ENCODE results near the gene R3HDM1.

Gene R3HDM1

DNA sequence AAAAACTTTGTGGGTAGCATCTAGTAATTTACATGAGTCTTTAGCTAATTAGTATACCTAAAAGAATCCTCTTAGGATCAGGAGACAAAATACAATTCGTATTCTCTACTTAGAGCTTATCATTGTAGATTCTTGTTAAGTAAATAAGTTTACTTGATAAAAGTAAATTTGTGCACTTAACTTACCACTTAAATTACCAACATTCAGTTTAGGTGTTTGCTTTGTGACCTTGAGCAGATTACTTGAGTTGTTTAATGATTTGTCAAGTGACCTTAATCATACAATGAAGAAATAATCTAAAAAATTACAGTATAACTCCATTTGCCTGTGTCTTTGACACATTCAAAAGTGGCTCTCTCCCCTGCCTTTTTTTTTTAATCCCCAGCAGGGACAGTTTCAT is 143.2 kb downstream of the R3HDM1 start:
- no peak for DNase-seq (ENCODE audit: low read depth)
- no peak overlapping the region for H3K4me3 ChIP-seq (ENCODE audit: low read depth, low read length)
- TF ChIP-seq, protein P1, sequence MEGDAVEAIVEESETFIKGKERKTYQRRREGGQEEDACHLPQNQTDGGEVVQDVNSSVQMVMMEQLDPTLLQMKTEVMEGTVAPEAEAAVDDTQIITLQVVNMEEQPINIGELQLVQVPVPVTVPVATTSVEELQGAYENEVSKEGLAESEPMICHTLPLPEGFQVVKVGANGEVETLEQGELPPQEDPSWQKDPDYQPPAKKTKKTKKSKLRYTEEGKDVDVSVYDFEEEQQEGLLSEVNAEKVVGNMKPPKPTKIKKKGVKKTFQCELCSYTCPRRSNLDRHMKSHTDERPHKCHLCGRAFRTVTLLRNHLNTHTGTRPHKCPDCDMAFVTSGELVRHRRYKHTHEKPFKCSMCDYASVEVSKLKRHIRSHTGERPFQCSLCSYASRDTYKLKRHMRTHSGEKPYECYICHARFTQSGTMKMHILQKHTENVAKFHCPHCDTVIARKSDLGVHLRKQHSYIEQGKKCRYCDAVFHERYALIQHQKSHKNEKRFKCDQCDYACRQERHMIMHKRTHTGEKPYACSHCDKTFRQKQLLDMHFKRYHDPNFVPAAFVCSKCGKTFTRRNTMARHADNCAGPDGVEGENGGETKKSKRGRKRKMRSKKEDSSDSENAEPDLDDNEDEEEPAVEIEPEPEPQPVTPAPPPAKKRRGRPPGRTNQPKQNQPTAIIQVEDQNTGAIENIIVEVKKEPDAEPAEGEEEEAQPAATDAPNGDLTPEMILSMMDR (conservative IDR thresholded peaks at IDR 0.05; ENCODE audit: low read depth, low read length), result no peak

DNA sequence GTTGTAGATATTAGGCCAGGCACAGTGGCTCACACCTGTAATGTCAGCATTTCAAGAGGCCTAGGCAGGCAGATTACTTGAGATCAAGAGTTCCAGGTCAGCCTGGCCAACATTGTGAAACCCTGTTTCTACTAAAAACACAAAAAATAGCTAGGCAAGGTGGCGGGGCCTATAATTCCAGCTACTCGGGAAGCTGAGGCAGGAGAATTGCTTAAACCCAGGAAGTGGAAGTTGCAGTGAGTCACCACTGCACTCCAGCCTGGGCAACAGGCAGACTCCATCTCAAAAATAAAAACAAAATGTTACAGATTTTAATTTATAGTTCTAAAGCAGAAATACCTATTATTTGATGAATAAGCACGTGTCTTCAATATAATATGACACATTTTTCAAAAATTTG is 144.7 kb downstream of the R3HDM1 start:
- peak; percentile 41 for DNase-seq (ENCODE audit: low read depth)
- TF ChIP-seq, protein P1 (conservative IDR thresholded peaks at IDR 0.05; ENCODE audit: low read depth, low read length), result no peak
- H3K4me3 ChIP-seq (ENCODE audit: low read depth, low read length), result no peak overlapping the region

DNA sequence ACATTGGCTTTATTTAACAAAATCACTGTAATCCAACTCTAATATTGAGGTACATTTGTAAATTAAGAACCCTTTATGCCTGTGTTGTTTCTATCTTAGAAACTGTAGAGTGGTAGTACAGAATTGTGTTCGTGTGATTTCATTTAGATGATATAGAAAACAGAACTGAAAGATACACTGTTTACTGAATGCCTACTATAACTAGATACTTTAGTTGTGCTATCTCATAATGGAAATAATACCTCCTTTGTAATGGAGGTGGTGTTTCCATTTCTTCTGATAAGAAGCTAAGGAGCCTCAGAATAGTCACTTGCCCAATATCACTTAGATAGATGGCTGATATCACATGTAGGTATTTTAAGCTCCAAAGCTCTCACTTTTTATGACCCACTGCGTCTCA is 147.8 kb downstream of the R3HDM1 start:
- DNase-seq (ENCODE audit: low read depth), result no peak
- TF ChIP-seq, protein P1 (conservative IDR thresholded peaks at IDR 0.05; ENCODE audit: low read depth, low read length), result no peak
- no peak overlapping the region for H3K4me3 ChIP-seq (ENCODE audit: low read depth, low read length)

DNA sequence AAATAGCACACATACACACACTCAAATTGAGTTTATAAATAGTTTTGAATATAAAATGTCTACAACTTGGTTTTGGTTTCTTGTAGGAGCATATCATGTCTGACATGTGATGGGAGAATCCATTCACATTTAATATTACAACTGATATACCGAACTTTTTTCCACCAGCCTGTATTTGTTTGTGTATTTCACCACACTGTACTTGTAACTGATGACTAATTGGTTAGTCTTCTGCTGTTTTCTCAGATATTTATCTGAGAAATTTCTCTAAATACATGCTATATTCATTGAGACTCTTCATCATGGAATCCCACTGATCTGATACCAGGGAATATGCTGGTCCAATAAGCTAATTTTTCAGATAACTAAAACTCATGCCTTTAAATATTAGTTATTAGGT is 154.1 kb downstream of the R3HDM1 start:
- no peak overlapping the region for H3K4me3 ChIP-seq (ENCODE audit: low read depth, low read length)
- TF ChIP-seq, protein P1 (conservative IDR thresholded peaks at IDR 0.05; ENCODE audit: low read depth, low read length), result no peak
- DNase-seq (ENCODE audit: low read depth), result peak; percentile 88

DNA sequence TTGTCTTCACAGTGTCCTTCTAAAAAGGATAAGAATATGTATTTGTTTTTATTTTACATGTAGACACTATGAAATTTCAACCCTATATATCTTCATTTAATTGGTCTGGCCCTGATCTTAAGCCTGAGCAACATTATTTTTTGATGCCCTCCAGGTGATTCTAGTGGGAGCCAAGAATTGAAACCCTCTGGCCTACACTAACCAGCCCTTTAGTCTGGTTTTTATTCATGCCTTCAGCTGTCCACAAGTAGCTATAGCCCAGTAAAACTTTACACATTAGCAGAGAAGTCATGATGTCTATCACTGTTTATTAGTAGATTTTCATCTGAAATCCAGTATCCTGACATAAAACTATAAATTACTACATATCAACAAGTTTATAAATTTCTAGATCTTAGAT is 157.7 kb downstream of the R3HDM1 start:
- no peak for DNase-seq (ENCODE audit: low read depth)
- no peak overlapping the region for H3K4me3 ChIP-seq (ENCODE audit: low read depth, low read length)
- TF ChIP-seq, protein P1 (conservative IDR thresholded peaks at IDR 0.05; ENCODE audit: low read depth, low read length), result no peak

DNA sequence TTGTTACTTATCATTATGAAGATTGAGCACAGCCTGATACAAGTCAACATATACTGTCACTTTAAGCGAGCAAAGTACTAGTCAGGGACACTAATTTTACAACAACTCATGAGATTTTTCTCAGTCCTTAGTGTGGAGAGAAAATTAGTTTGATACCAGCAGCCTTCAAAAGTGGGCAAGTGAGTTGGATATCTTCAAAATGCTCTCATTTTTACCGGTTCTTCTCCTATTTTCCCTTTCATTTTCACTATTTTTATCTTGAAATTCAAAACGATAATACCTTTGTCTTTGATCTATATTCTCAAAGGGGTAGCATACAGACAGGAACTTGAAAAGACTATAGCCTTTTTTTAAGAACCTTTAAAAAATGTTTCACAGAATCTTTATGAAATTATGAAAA is 158.4 kb downstream of the R3HDM1 start:
- TF ChIP-seq, protein P1 (conservative IDR thresholded peaks at IDR 0.05; ENCODE audit: low read depth, low read length), result no peak
- no peak overlapping the region for H3K4me3 ChIP-seq (ENCODE audit: low read depth, low read length)
- no peak for DNase-seq (ENCODE audit: low read depth)

DNA sequence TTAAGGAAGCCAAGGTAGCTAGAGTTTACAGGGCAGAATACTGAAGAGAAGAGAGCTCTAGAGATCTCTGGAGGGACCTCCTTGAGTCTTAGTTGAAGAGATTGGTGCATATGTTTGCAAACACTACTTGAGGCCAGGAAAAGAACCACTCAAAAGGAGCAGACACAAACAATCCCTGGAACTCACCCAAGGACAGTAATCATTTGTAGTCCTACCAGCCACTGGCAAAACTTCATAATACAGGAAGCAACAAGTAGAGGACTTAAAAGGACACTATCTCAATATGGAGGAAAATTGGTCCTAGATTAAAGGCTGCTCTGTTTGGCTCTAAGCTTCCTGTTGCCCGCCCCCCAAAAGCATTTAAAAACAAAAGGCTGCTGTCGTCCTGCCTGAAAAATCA is 163.4 kb downstream of the R3HDM1 start:
- H3K4me3 ChIP-seq (ENCODE audit: low read depth, low read length), result no peak overlapping the region
- TF ChIP-seq, protein P1 (conservative IDR thresholded peaks at IDR 0.05; ENCODE audit: low read depth, low read length), result no peak
- DNase-seq (ENCODE audit: low read depth), result peak; percentile 52

All from choroid plexus epithelial cell (primary cell).